Breast epithelium (tissue), 4 donors: ENCODE results near the gene BFSP2. TPM values are rescaled to one million over a fixed set of nuclear protein-coding genes. Genes with fewer than 3 reads are reported as not detected.

Source experiments
- DNase-seq, 2 donors: peaks; one replicate each; pipeline ENCODE4 v3.0.0-alpha.2; 2019; ENCODE audit warnings: low spot score in 2 of 2
- H3K27ac ChIP-seq, 2 donors: fragments of 200-600 bp; sonication (generic) in 1 of 2; one replicate each; pipeline ENCODE4 v1.5.1; 2016 to 2019; ENCODE audit warnings: mild to moderate bottlenecking in 1 of 2
- H3K27me3 ChIP-seq, 2 donors: fragments of 200-600 bp; sonication (generic) in 1 of 2; one replicate each; pipeline versions ENCODE4 v1.5.1 to v1.6.0; 2017 to 2019; ENCODE audit warnings: control low read depth in 1 of 2, mild to moderate bottlenecking in 1 of 2
- H3K36me3 ChIP-seq: fragments of 200-600 bp; one replicate; pipeline ENCODE4 v1.5.1; 2019
- H3K4me1 ChIP-seq, 2 donors: fragments of 200-600 bp; sonication (generic); one replicate each; pipeline ENCODE4 v1.5.1; 2016 to 2019; ENCODE audit warnings: control low read depth in 1 of 2
- H3K4me3 ChIP-seq, 3 donors: fragments of 200-600 bp; sonication (generic); 1 replicate in 2 of 3; 2 replicates in 1 of 3; pipeline ENCODE4 v1.5.1; 2016 to 2019; ENCODE audit warnings: mild to moderate bottlenecking in 3 of 3, moderate library complexity in 2 of 3
- H3K9me3 ChIP-seq, 2 donors: fragments of 200-600 bp; sonication (generic) in 1 of 2; one replicate each; pipeline ENCODE4 v1.5.1; 2016 to 2019; ENCODE audit warnings: control low read depth in 1 of 2
- CTCF ChIP-seq, 3 donors: fragments of 450-650 bp; IDR thresholded peaks; one replicate each; pipeline ENCODE4 v1.5.1; 2016 to 2017; ENCODE audit warnings: antibody characterized with exemption in 3 of 3, mild to moderate bottlenecking in 3 of 3, moderate library complexity in 3 of 3
- POLR2A ChIP-seq: fragments of 450-650 bp; IDR thresholded peaks from one replicate; pipeline ENCODE4 v1.6.1; 2016; ENCODE audit warnings: antibody characterized with exemption, mild to moderate bottlenecking, moderate library complexity
- POLR2AphosphoS5 ChIP-seq, 3 donors: sonication (generic); formaldehyde crosslinking; IDR thresholded peaks; one replicate each; pipeline ENCODE4 v1.6.1; 2017; ENCODE audit warnings: antibody characterized with exemption in 3 of 3
- intact Hi-C: fragments of 100-400 bp; cut with DNase I; formaldehyde crosslinking; loops from one replicate; pipeline ENCODE4 v1.15.1; 2023; ENCODE audit warnings: low total_unique reads
- total RNA-seq, 3 donors: library from RNA; depleted of rRNA; stranded (reverse); fragments of >200 nt; gene quantifications; one replicate each; pipeline ENCODE4 v1.1.0, GENCODE V29; 2016

Gene BFSP2
- total RNA-seq, 3 donors from 2014 or later: not detected

GRCh38 chr3:133387341-133387740 lies 12.5 kb upstream of the BFSP2 start:
- no peak for DNase-seq
- Histone ChIP-seq H3K36me3 (no peaks in the 10 kb centered on the region), H3K4me1 (no peaks in the 10 kb centered on the region), H3K27me3 (no peaks in the 10 kb centered on the region), H3K4me3 (no peak overlapping the region), H3K9me3 (no peaks in the 10 kb centered on the region), H3K27ac (no peak overlapping the region)
- intact Hi-C loops: loop anchor here (5.0 kb wide), 1 partner anchor 1000 kb away; no protein-coding TSS in a partner anchor
- TF ChIP-seq CTCF (IDR thresholded peaks at IDR 0.05) (no peak), POLR2AphosphoS5 (IDR thresholded peaks at IDR 0.05) (no peak), POLR2A (no peak)

GRCh38 chr3:133388696-133389395 lies 11.0 kb upstream of the BFSP2 start:
- H3K27ac ChIP-seq: no peak overlapping the region

GRCh38 chr3:133390715-133391114 lies 9.1 kb upstream of the BFSP2 start:
- Histone ChIP-seq H3K9me3 (no peaks in the 10 kb centered on the region), H3K27ac (no peak overlapping the region), H3K36me3 (no peaks in the 10 kb centered on the region), H3K27me3 (no peaks in the 10 kb centered on the region), H3K4me1 (no peaks in the 10 kb centered on the region), H3K4me3 (no peak overlapping the region)
- intact Hi-C loops: no loop called here
- DNase-seq: no peak
- no peak for TF ChIP-seq POLR2AphosphoS5 (IDR thresholded peaks at IDR 0.05)
- TF ChIP-seq POLR2A: no peak
- no peak for TF ChIP-seq CTCF (IDR thresholded peaks at IDR 0.05)

More at GRCh38 chr3:133388696-133389395, 11.0 kb upstream of the BFSP2 start:
- no peak for DNase-seq
- H3K4me3 ChIP-seq: no peak overlapping the region
- no peaks in the 10 kb centered on the region for H3K36me3 ChIP-seq
- intact Hi-C loops: loop anchor here (5.0 kb wide), 1 partner anchor 998 kb away; no protein-coding TSS in a partner anchor
- H3K4me1 ChIP-seq: no peaks in the 10 kb centered on the region
- H3K9me3 ChIP-seq: no peaks in the 10 kb centered on the region
- H3K27me3 ChIP-seq: no peaks in the 10 kb centered on the region
- TF ChIP-seq POLR2AphosphoS5 (IDR thresholded peaks at IDR 0.05) (no peak), CTCF (IDR thresholded peaks at IDR 0.05) (no peak), POLR2A (no peak)

GRCh38 chr3:133393204-133393603 lies 6.7 kb upstream of the BFSP2 start:
- peak overlapping the region; percentile 20 to 65 for H3K27ac ChIP-seq
- no peaks in the 10 kb centered on the region for H3K36me3 ChIP-seq
- intact Hi-C loops: no loop called here
- TF ChIP-seq POLR2A (no peak), CTCF (IDR thresholded peaks at IDR 0.05) (no peak), POLR2AphosphoS5 (IDR thresholded peaks at IDR 0.05) (peak in 2 of 3 donors; percentile 27 to 64)
- H3K27me3 ChIP-seq: no peaks in the 10 kb centered on the region
- no peaks in the 10 kb centered on the region for H3K9me3 ChIP-seq
- peak; percentile 73 to 78 for DNase-seq
- H3K4me3 ChIP-seq: no peak overlapping the region
- H3K4me1 ChIP-seq: no peaks in the 10 kb centered on the region

- Histone ChIP-seq H3K4me3 (no peak overlapping the region), H3K36me3 (no peaks in the 10 kb centered on the region)
- peak in 1 of 2 donors; percentile 29 for DNase-seq
Observed at GRCh38 chr3:133393691-133394474, 6.0 kb upstream of the BFSP2 start.

More at GRCh38 chr3:133393691-133394474, 6.0 kb upstream of the BFSP2 start:
- H3K4me1 ChIP-seq: no peaks in the 10 kb centered on the region
- H3K9me3 ChIP-seq: no peaks in the 10 kb centered on the region
- H3K27ac ChIP-seq: peak overlapping the region; percentile 55 to 65
- TF ChIP-seq POLR2AphosphoS5 (IDR thresholded peaks at IDR 0.05) (no peak), POLR2A (no peak), CTCF (IDR thresholded peaks at IDR 0.05) (no peak)
- intact Hi-C loops: no loop called here
- H3K27me3 ChIP-seq: no peaks in the 10 kb centered on the region
